GM18508 (cell line): ENCODE measurements around the gene SF3A1.

Experiments
- ATAC-seq: cut with Tn5 transposase; IDR thresholded peaks from one replicate; pipeline ENCODE4 v1.9.1; 2021; ENCODE audit warnings: moderate number of reproducible peaks; ENCODE audit not compliant: insufficient read depth, unreplicated experiment

The SF3A1 gene

DNA sequence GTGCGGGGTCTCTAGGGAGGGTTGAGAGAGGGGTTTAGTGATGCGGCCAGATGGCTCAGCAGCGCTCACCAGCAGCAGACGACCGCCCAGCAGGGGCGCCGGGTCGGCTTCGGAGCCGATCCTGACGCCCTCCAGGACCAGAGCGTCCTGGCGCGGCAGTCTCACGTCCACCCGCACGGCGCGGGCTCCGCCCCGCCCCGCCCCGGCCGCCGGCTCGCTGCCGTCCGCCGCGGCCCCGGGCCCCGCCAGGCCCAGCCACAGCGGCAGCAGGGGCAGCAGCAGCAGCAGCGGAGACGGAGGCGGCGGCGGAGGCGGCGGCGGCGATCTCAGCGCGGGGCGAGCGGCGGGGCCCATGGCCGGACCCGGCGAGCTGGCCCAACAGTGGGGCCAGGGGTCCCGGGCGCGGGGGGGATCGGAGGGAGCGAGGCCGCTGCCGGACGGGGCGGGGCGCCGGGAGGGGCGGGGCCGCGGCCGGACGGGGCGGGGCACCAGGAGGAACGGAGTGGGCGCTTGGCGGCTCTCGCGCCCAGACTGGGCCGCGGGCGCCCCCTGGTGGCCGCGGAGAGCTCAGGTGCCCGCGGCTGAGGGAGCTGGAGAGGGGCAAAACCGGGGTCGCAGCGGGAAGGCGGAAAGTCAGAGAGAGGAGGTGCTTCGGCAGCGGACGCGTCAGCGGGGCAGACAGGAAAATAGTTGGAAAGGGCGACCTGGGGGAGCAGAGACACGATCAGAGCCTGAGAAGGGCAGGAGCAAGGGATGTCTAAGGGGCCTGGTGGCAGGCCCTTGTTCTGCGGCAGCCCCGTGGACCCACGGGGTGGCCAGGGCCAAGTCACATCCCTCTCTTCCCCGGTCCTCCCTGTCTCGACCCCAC is 30.5 kb upstream of the SF3A1 start, which contains the start of gene RNF215:
TSS of gene RNF215 (minus strand) at position 452 of the 868 bp plus-strand sequence. CDS start at position 354, 98 bp downstream.
- no peak for ATAC-seq

DNA sequence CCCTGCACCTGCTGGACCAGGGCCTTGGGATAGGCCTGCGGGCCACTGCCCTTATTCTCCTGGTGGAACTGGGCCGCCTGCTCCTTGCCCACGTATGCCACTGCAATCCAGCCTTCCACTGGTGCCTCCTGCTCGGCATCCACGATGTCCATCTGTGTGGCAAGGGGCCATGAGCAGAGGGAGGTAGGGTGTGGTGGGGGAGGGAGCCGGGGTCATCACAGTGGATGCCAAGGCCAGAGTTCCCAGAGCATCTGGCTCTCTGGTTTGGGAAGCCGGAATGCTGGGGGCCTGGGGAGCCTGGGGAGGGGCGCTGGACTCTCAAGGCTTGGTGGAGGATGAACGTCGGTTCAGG is 29.9 kb upstream of the SF3A1 start:
- ATAC-seq: no peak

- ATAC-seq: no peak
These were observed 29.2 kb upstream of the SF3A1 start for GRCh38 chr22:30385942-30386341.

DNA sequence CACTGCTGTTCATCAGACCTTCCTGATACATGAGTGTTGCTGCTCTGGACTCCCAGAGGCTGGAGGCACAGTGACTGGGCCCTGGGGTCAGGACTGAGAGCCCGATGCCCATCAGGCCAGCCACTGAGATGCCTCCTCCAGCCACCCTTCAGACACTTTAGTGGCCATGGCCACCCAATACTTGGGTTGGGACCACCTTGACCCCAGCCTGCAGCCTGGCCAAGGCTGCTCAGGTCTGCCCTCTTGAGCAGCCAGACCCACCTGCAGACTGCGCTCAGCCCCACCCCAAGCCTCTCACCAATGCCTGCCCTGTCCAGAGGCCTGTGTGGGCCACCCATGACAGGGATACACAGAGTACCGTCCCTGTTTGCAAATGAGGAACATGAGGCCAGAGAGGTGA is 26.4 kb upstream of the SF3A1 start:
- no peak for ATAC-seq

DNA sequence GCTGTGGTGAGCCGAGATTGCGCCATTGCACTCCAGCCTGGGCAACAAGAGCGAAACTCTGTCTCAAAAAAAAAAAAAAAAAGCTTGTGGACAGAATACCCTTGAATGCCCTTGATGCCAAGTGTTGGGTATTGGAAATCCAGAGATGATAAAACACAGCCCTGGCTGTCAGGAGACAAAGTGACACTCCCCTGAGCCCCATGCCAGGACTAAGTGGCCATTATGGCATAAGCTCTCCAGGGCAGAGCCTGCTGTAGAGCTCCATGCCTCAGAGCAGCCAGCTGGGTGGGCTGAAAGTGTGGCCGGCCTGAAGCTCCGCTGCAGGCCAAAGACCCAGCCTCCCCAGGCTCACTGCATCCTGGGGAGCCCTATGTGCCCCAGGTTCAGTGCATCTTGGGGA is 25.6 kb upstream of the SF3A1 start:
- no peak for ATAC-seq

- no peak for ATAC-seq
These were observed 24.6 kb upstream of the SF3A1 start for GRCh38 chr22:30381264-30381663.

GRCh38 chr22:30380011-30380410 is 23.3 kb upstream of the SF3A1 start:
- ATAC-seq: no peak

- no peak for ATAC-seq
These were observed 18.7 kb upstream of the SF3A1 start for GRCh38 chr22:30375312-30375849.

DNA sequence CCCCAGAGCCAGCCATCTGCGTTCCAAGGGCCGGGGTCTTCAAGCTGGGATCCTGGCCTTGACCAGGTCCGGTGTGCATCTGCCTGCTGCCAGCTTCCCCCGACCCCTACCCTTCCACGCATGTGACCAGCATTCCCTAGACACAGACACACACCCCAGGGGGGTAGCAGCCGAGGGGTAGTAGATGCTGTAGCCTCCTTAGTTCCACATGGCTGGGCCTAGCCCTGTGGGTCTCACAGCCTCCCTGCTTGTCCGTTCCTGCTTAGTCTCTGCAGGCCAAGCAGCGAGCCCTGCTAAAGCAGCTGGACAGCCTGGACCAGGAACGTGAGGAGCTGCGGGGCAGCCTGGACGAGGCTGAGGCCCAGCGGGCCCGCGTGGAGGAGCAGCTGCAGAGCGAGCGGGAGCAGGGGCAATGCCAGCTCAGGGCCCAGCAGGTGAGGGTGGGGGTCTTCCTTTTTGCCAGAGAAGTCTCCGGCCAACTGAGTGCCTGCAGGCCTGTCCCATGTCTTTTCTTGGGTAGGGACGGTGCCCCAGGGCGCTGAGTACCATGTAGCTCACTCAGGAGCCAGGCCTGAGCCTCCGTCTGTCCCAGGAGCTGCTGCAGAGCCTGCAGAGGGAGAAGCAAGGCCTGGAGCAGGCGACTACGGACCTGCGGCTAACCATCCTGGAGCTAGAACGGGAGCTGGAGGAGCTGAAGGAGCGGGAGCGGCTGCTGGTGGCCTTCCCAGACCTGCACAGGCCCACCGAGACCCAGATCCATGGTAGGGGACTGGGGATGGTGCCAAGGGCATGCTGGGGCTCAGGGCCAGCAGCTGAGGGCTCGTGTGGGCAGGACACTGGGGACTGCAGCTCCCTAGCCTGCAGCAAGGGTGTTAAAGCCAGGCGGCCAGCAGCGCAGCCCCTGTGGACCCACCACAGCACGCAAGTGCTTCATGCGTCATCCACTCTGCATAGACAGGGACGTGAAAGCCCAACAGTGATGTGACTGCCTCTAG is 16.9 kb upstream of the SF3A1 start:
- ATAC-seq: no peak

DNA sequence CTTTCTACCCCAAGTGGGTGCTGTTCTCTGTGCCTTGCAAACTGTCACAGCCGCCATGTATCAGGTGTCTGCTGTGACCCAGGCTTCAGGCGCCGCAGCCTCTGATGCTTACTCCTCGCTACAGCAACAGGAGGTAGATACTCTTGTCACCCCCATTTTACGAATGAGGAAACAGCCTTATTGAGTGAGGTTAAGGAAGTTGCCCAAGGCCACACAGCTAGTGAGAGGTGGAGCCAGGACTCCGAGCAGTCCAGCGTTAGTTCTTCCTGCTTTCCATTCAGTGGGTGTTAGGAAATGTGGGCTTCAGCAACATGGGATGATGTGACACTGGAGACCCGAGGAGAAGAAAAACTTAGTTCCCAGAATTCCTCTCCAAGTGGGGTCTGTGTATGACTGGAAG is 16.2 kb upstream of the SF3A1 start:
- ATAC-seq: no peak

DNA sequence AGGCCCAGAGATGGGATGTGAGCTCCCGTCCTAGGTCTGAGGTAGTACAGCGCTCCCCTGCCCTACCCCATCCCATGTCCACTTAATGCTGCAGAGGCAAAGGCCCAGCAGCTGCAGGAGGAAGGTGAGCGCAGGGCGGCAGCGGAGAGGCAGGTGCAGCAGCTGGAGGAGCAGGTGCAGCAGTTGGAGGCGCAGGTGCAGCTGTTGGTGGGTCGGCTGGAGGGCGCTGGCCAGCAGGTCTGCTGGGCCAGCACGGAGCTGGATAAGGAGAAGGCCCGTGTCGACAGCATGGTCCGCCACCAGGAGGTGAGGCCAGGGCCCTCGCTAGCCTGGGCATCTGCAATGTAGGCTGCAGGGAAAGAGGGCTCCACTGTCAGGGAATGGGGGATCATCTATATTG is 15.3 kb upstream of the SF3A1 start:
- ATAC-seq: no peak

- no peak for ATAC-seq
These were observed 14.6 kb upstream of the SF3A1 start for GRCh38 chr22:30371321-30371720.

DNA sequence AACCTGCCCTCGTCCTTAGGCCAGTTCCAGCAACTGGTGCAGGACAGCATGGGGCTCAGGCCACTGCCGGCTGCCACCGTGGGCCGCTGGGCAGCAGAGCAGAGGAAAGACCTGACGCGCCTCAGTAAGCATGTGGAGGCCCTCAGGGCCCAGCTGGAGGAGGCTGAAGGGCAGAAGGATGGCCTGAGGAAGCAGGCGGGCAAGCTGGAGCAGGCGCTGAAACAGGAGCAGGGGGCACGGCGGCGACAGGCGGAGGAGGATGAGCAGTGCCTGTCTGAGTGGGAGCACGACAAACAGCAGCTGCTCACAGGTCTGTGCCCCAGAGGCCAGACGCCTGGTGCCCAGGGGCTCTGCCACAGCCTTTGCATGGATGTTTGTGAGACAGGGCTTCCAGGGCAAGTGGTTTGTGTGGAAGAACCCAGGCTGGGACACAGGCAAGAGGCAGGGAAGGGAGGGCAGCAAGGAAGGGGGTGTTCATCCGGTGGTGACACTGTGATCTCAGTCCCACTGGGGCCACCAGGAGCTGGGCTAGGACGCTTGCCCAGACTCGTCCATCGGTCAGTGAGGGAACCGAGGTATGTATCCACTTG is 14.0 kb upstream of the SF3A1 start:
- no peak for ATAC-seq

DNA sequence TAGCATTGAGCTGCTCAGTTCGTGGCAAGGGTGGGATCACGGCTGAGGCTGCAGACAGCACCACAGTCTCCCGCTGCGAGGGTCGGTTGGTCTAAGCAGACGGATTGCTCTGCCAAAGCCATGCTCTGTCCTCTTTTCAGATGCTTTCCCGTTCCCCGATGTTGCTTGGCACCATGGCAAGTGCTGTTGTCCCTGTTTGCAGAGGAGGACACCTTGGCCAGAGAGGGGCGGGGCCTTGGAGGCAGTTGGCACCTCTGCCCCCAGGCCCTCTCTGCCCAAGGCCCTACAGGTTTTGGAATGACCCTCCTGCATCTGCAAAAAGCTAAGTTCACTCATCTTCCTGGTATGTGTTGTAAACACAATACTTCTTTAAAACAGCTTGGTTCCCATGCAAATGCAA is 11.7 kb upstream of the SF3A1 start:
- no peak for ATAC-seq

- no peak for ATAC-seq
These were observed 9.2 kb upstream of the SF3A1 start for GRCh38 chr22:30365891-30366290.

DNA sequence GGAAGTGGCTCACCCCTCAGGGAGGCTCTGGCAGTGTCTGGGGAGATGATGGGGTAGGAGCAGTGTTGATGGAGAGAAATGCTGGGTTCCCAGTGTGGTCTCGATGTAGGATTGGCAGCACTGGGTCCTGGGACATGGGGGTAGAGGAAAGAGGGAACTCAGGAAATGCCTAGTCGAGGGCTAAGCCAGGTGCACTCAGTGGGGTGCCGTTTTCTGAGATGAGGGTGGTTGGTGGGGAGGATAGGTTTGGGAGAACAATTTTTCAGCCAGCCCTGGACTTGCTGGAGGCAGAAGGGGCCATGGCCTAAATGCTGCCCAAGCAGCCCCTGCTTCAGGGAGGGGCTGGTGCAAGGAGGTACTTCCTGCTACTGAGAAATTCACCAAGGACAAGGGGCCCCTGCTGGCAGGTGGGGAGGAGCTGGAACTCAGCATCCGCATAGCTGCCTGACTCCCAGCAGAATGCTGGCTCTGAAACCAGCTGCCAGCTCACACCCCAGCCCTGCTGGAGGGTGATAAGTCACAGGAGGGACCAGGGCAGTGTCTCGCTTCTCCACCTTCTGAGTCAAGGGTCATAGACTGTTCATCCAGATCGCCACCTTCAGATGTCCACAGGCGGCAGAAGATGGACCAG is 6.1 kb upstream of the SF3A1 start:
- no peak for ATAC-seq

GRCh38 chr22:30361916-30362650 is 5.4 kb upstream of the SF3A1 start:
- no peak for ATAC-seq

DNA sequence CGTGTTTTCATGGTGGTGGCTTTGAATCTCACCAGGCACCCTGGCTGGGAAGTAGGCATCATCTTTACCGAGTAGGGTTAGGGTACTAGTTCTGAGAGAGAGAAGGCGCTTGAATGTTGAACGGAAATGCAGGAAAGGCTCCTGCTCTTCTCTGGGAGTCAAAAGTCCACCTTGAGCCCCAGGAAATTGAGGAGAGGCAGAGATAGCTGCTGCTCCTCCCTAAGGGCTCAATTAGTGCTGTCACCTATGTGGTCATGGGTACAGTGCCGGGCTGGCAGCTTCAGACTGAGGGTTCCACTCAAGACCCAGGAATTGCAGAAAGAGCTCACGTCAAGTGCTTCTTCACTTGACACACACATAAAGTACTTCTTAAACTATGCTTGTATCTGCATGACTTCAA is 1.8 kb upstream of the SF3A1 start:
- ATAC-seq: no peak

GRCh38 chr22:30357650-30358215 is 1.0 kb upstream of the SF3A1 start:
- no peak for ATAC-seq
